GM21515 (cell line): ENCODE results near the gene REELD1.

Experiments
- ATAC-seq: cut with Tn5 transposase; IDR thresholded peaks from one replicate; pipeline ENCODE4 v1.9.1; 2021; ENCODE audit not compliant: unreplicated experiment

REELD1 gene

GRCh38 chr4:146265950-146266490 lies 51.7 kb downstream of the REELD1 start:
- no peak for ATAC-seq

GRCh38 chr4:146267826-146268225 lies 53.5 kb downstream of the REELD1 start:
- no peak for ATAC-seq

GRCh38 chr4:146269228-146269653 lies 54.9 kb downstream of the REELD1 start:
- ATAC-seq, result peak; percentile 65

- ATAC-seq, result no peak
These were observed 57.1 kb downstream of the REELD1 start for GRCh38 chr4:146271466-146271865.

GRCh38 chr4:146273204-146273901 lies 59.0 kb downstream of the REELD1 start:
- peak; percentile 62 for ATAC-seq

GRCh38 chr4:146274774-146275173 lies 60.4 kb downstream of the REELD1 start:
- ATAC-seq, result no peak

- ATAC-seq, result no peak
These were observed 61.0 kb downstream of the REELD1 start for GRCh38 chr4:146275370-146275769.

- ATAC-seq, result no peak
These were observed 64.6 kb downstream of the REELD1 start for GRCh38 chr4:146278986-146279385.
